Measurements from ENCODE around the gene CCDC117. TPM values are rescaled to one million over a fixed set of nuclear protein-coding genes. Genes with fewer than 3 reads are reported as not detected.

Gene CCDC117
- polyA plus RNA-seq, 2 donors, result 4.8 to 7.5 TPM

DNA sequence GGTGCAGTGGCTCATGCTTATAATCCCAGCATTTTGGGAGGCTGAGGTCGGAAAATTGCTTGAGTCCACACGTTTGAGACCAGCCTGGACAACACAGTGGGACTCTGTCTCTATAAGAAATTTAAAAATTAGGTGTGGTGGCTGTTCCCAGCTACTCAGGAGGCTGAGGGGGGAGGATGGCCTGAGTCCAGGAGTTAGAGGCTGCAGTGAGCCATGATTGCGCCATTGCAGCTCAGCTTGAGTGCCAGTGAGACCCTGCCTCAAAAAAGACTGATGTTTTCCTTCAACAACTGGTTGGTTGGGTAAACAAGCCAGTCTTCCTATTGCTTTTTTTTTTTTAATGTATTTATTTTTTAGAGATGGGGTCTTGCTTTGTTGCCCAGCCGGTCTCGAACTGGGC lies 18.6 kb downstream of the CCDC117 start:
- Histone ChIP-seq H3K4me1 (ENCODE audit: control insufficient read depth in 2 of 2, insufficient read depth in 2 of 2, low read length in 1 of 2) (no peaks in the 10 kb centered on the region), H3K4me3 (ENCODE audit: low read depth in 1 of 2, low read length in 2 of 2) (no peak overlapping the region), H3K36me3 (ENCODE audit: control insufficient read depth in 2 of 2, insufficient read depth in 2 of 2, low read length in 1 of 2) (peaks cover 10 to 11% of the 10 kb centered on the region in 2 donors), H3K27ac (ENCODE audit: low read depth in 2 of 2, low read length in 1 of 2) (no peak overlapping the region), H3K9me3 (ENCODE audit: control insufficient read depth in 2 of 2, insufficient read depth in 1 of 2, low read depth in 1 of 2, low read length in 1 of 2) (no peaks in the 10 kb centered on the region), H3K27me3 (ENCODE audit: control insufficient read depth in 1 of 2, insufficient read depth in 2 of 2, low read length in 2 of 2) (no peaks in the 10 kb centered on the region)
- WGBS, 2 donors, result 95 to 96% methylated on average over 5 of the region's 5 CpGs

DNA sequence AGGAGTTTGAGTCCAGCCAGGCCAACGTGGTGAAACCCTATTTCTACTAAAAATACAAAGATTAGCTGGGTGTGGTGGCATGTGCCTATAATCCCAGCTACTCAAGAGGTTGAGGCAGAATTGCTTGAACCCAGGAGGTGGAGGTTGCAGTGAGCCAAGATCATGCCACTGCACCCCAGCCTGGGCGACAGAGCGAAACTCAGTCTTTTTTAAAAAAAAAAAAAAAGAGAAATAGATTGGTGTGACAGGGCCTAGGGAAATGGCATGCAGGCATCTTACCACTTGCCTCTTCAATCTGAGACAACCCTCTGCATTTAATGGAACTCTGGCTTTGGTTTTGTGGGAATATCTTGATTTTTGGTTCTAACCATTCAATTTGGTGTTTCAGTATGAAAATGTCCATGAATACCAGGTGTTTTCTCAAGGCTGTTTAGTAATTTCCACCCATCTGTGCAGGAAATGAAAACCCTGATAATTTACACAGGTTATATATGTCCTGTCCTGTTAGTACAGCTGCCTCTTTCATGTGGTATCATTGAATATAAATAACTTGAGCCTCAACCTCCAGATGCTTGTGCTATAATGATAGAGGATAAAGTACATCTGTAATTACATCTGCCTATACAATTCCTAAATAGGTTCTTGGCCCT lies 19.5 kb downstream of the CCDC117 start:
- Histone ChIP-seq H3K27ac (ENCODE audit: low read depth in 2 of 2, low read length in 1 of 2) (no peak overlapping the region), H3K4me3 (ENCODE audit: low read depth in 1 of 2, low read length in 2 of 2) (no peak overlapping the region), H3K9me3 (ENCODE audit: control insufficient read depth in 2 of 2, insufficient read depth in 1 of 2, low read depth in 1 of 2, low read length in 1 of 2) (no peaks in the 10 kb centered on the region), H3K27me3 (ENCODE audit: control insufficient read depth in 1 of 2, insufficient read depth in 2 of 2, low read length in 2 of 2) (no peaks in the 10 kb centered on the region), H3K36me3 (ENCODE audit: control insufficient read depth in 2 of 2, insufficient read depth in 2 of 2, low read length in 1 of 2) (peaks cover 11 to 15% of the 10 kb centered on the region in 2 donors), H3K4me1 (ENCODE audit: control insufficient read depth in 2 of 2, insufficient read depth in 2 of 2, low read length in 1 of 2) (no peaks in the 10 kb centered on the region)
- WGBS, 2 donors, result 58 to 66% methylated on average over 3 of the region's 3 CpGs

DNA sequence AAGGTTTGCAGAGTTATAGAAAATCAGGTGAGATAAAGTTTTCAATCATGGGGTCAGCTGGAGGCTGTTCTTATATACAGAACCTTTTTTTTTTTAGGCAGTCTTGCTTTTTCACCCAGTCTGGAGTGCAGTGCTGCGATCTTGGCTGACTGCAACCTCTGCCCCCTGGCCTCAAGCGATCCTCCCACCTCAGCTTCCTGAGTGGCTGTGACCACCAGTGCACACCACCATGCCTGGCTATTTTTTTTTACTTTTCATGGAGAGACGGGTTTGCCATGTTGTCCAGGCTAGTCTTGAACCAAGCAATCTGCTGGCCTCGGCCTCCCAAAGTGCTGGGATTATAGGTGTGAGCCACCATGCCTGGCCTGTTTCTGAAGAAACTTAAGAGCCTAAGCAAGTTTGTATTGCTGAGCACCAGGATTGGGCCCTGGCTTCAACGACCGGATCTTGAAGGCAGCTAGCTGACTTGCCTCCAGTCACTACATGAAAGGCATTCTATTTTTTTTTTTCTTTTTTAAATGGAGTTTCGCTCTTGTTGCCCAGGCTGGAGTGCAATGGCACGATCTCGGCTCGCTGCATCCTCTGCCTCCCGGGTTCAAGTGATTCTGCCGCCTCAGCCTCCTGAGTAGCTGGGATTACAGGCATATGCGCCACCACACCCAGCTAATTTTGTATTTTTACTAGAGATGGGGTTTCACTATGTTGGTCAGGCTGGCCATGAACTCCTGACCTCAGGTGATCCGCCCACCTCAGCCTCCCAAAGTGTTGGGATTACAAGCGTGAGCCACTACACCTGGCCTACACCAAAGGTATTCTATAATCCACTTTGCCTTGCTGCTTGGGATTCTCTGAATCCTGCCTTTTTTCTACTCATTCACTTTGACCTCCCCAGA lies 20.2 kb downstream of the CCDC117 start:
- Histone ChIP-seq H3K4me1 (ENCODE audit: control insufficient read depth in 2 of 2, insufficient read depth in 2 of 2, low read length in 1 of 2) (no peaks in the 10 kb centered on the region), H3K4me3 (ENCODE audit: low read depth in 1 of 2, low read length in 2 of 2) (no peak overlapping the region), H3K27ac (ENCODE audit: low read depth in 2 of 2, low read length in 1 of 2) (no peak overlapping the region), H3K9me3 (ENCODE audit: control insufficient read depth in 2 of 2, insufficient read depth in 1 of 2, low read depth in 1 of 2, low read length in 1 of 2) (no peaks in the 10 kb centered on the region), H3K27me3 (ENCODE audit: control insufficient read depth in 1 of 2, insufficient read depth in 2 of 2, low read length in 2 of 2) (no peaks in the 10 kb centered on the region), H3K36me3 (ENCODE audit: control insufficient read depth in 2 of 2, insufficient read depth in 2 of 2, low read length in 1 of 2) (peaks cover 15% of the 10 kb centered on the region in 2 donors)
- 72 to 90% methylated on average over 15 of the region's 15 CpGs for WGBS, 2 donors

DNA sequence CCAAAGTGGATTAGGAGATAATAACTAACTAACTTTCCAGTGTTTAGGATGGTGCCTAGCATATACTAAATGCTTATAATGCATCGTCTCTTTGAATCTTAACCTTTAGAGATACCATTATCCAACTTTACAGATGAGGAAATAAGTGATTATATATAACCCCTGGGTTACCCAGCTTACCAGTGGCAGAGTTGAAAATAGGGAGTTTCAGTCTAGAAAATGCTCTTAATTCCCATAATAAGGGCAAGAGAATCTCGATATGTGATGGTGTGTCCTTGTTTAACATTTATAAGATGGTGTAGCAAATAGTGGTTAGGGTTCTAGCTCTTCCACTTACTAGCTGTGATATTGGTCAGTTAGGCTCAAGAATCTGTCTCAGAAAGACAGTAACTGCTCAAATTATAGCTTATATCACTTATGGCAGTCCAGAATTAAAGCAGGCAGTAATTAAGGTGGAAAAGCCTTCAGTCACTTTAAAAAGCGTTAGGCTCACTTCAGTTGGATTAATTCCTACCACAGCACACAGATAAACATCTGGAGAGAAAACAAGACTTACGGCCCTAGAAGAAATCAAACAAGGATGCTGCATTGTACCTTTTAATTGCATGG lies 21.6 kb downstream of the CCDC117 start:
- 73 to 82% methylated on average over 4 of the region's 4 CpGs for WGBS, 2 donors
- H3K36me3 ChIP-seq (ENCODE audit: control insufficient read depth in 2 of 2, insufficient read depth in 2 of 2, low read length in 1 of 2), result peaks cover 15 to 18% of the 10 kb centered on the region in 2 donors
- H3K27me3 ChIP-seq (ENCODE audit: control insufficient read depth in 1 of 2, insufficient read depth in 2 of 2, low read length in 2 of 2), result no peaks in the 10 kb centered on the region
- H3K9me3 ChIP-seq (ENCODE audit: control insufficient read depth in 2 of 2, insufficient read depth in 1 of 2, low read depth in 1 of 2, low read length in 1 of 2), result no peaks in the 10 kb centered on the region
- no peak overlapping the region for H3K4me3 ChIP-seq (ENCODE audit: low read depth in 1 of 2, low read length in 2 of 2)
- H3K4me1 ChIP-seq (ENCODE audit: control insufficient read depth in 2 of 2, insufficient read depth in 2 of 2, low read length in 1 of 2), result no peaks in the 10 kb centered on the region
- H3K27ac ChIP-seq (ENCODE audit: low read depth in 2 of 2, low read length in 1 of 2), result no peak overlapping the region

GRCh38 chr22:28795071-28795693 lies 22.7 kb downstream of the CCDC117 start:
- H3K4me3 ChIP-seq (ENCODE audit: low read depth in 1 of 2, low read length in 2 of 2), result no peak overlapping the region
- 66 to 82% methylated on average over 6 of the region's 6 CpGs for WGBS, 2 donors
- H3K4me1 ChIP-seq (ENCODE audit: control insufficient read depth in 2 of 2, insufficient read depth in 2 of 2, low read length in 1 of 2), result no peaks in the 10 kb centered on the region

GRCh38 chr22:28795932-28796856 lies 23.7 kb downstream of the CCDC117 start:
- Histone ChIP-seq H3K36me3 (ENCODE audit: control insufficient read depth in 2 of 2, insufficient read depth in 2 of 2, low read length in 1 of 2) (peaks cover 15 to 18% of the 10 kb centered on the region in 2 donors), H3K27me3 (ENCODE audit: control insufficient read depth in 1 of 2, insufficient read depth in 2 of 2, low read length in 2 of 2) (no peaks in the 10 kb centered on the region), H3K4me3 (ENCODE audit: low read depth in 1 of 2, low read length in 2 of 2) (no peak overlapping the region), H3K4me1 (ENCODE audit: control insufficient read depth in 2 of 2, insufficient read depth in 2 of 2, low read length in 1 of 2) (no peaks in the 10 kb centered on the region), H3K9me3 (ENCODE audit: control insufficient read depth in 2 of 2, insufficient read depth in 1 of 2, low read depth in 1 of 2, low read length in 1 of 2) (no peaks in the 10 kb centered on the region), H3K27ac (ENCODE audit: low read depth in 2 of 2, low read length in 1 of 2) (no peak overlapping the region)
- WGBS, 2 donors, result 76 to 82% methylated on average over 5 of the region's 5 CpGs

More at GRCh38 chr22:28795071-28795693, 22.7 kb downstream of the CCDC117 start:
- Histone ChIP-seq H3K27ac (ENCODE audit: low read depth in 2 of 2, low read length in 1 of 2) (no peak overlapping the region), H3K9me3 (ENCODE audit: control insufficient read depth in 2 of 2, insufficient read depth in 1 of 2, low read depth in 1 of 2, low read length in 1 of 2) (no peaks in the 10 kb centered on the region), H3K27me3 (ENCODE audit: control insufficient read depth in 1 of 2, insufficient read depth in 2 of 2, low read length in 2 of 2) (no peaks in the 10 kb centered on the region), H3K36me3 (ENCODE audit: control insufficient read depth in 2 of 2, insufficient read depth in 2 of 2, low read length in 1 of 2) (peaks cover 15 to 18% of the 10 kb centered on the region in 2 donors)

GRCh38 chr22:28798810-28799605 lies 26.5 kb downstream of the CCDC117 start:
- peaks cover 0 to 3% of the 10 kb centered on the region in 2 donors for H3K4me1 ChIP-seq (ENCODE audit: control insufficient read depth in 2 of 2, insufficient read depth in 2 of 2, low read length in 1 of 2)
- H3K27ac ChIP-seq (ENCODE audit: low read depth in 2 of 2, low read length in 1 of 2), result peak overlapping the region; percentile 95 to 99
- H3K36me3 ChIP-seq (ENCODE audit: control insufficient read depth in 2 of 2, insufficient read depth in 2 of 2, low read length in 1 of 2), result peaks cover 15 to 18% of the 10 kb centered on the region in 2 donors
- WGBS, 2 donors, result 2 to 3% methylated on average over 7 of the region's 7 CpGs
- no peaks in the 10 kb centered on the region for H3K27me3 ChIP-seq (ENCODE audit: control insufficient read depth in 1 of 2, insufficient read depth in 2 of 2, low read length in 2 of 2)
- H3K4me3 ChIP-seq (ENCODE audit: low read depth in 1 of 2, low read length in 2 of 2), result peak overlapping the region; percentile 65 to 95
- no peaks in the 10 kb centered on the region for H3K9me3 ChIP-seq (ENCODE audit: control insufficient read depth in 2 of 2, insufficient read depth in 1 of 2, low read depth in 1 of 2, low read length in 1 of 2)

GRCh38 chr22:28799606-28800307 lies 27.3 kb downstream of the CCDC117 start:
- Histone ChIP-seq H3K9me3 (ENCODE audit: control insufficient read depth in 2 of 2, insufficient read depth in 1 of 2, low read depth in 1 of 2, low read length in 1 of 2) (no peaks in the 10 kb centered on the region), H3K27me3 (ENCODE audit: control insufficient read depth in 1 of 2, insufficient read depth in 2 of 2, low read length in 2 of 2) (no peaks in the 10 kb centered on the region), H3K4me1 (ENCODE audit: control insufficient read depth in 2 of 2, insufficient read depth in 2 of 2, low read length in 1 of 2) (peaks cover 0 to 3% of the 10 kb centered on the region in 2 donors), H3K27ac (ENCODE audit: low read depth in 2 of 2, low read length in 1 of 2) (peak overlapping the region; percentile 95 to 99), H3K4me3 (ENCODE audit: low read depth in 1 of 2, low read length in 2 of 2) (peak overlapping the region; percentile 65 to 95), H3K36me3 (ENCODE audit: control insufficient read depth in 2 of 2, insufficient read depth in 2 of 2, low read length in 1 of 2) (peaks cover 13 to 18% of the 10 kb centered on the region in 2 donors)
- 1% methylated on average over 30 to 31 of the region's 31 CpGs for WGBS, 2 donors

Measured in esophagus (tissue), 2 donors.